ENCODE data around the gene F5. TPM values are rescaled to one million over a fixed set of nuclear protein-coding genes. Genes with fewer than 3 reads are reported as not detected.
A peak's percentile ranks its signal among the peaks of the same experiment; 100 is the strongest.

F5 gene
- total and polyA plus RNA-seq, 9 of the 15 experiments (the other 6 are each of a cell fraction or from before 2014, with no cell fraction given) = 0.03 to 0.13 TPM; not detected in 7

- TF ChIP-seq HNRNPL (IDR thresholded peaks at IDR 0.05; ENCODE audit: low read depth, low read length) = peak; percentile 52; the same call in 1 of the 2 replicates
- TF ChIP-seq PRPF4 (IDR thresholded peaks at IDR 0.05; ENCODE audit: insufficient read depth, low read depth, low read length, poor library complexity, severe bottlenecking) = no peak
- 0 out of 2 replicates have a peak, but pooled peaks have one; percentile 18 for TF ChIP-seq ZFPM2 (CRISPR knock-in tag; IDR thresholded peaks at IDR 0.05)
- peak in 1 of 2 experiments; percentile 73; a peak in 1 of 4 replicates for TF ChIP-seq ZNF318 (IDR thresholded peaks at IDR 0.05; ENCODE audit: borderline replicate concordance in 1 of 2, low read depth in 1 of 2)
- 0 out of 2 replicates have a peak, but pooled peaks have one; percentile 37 for TF ChIP-seq HDAC2 (IDR thresholded peaks at IDR 0.05)
- TF ChIP-seq ZNF175 (CRISPR knock-in tag; IDR thresholded peaks at IDR 0.05; ENCODE audit: low read depth) = no peak
- TF ChIP-seq UBTF (IDR thresholded peaks at IDR 0.05; ENCODE audit: borderline replicate concordance in 1 of 2, low read depth in 2 of 2, low read length in 2 of 2) = peak; percentile 52 to 82; a peak in 3 of 4 replicates
- TF ChIP-seq ZNF146 (CRISPR knock-in tag; IDR thresholded peaks at IDR 0.05; ENCODE audit: unreplicated experiment) = no peak
- peak; percentile 85; the same call in 1 of the 2 replicates for TF ChIP-seq ERF (CRISPR knock-in tag; IDR thresholded peaks at IDR 0.05)
- TF ChIP-seq NR2C1 (IDR thresholded peaks at IDR 0.05) = 0 out of 2 replicates have a peak, but pooled peaks have one; percentile 30
- TF ChIP-seq NR2C1 (tag; IDR thresholded peaks at IDR 0.05) = peak; percentile 17; the same call in 1 of the 2 replicates
- peak; percentile 74 for TF ChIP-seq GABPB1 (CRISPR knock-in tag; IDR thresholded peaks at IDR 0.05)
- peak; percentile 68; the same call in 1 of the 2 replicates for TF ChIP-seq ZBTB9 (CRISPR knock-in tag; IDR thresholded peaks at IDR 0.05)
Measured at GRCh38 chr1:169485431-169486280, 100.6 kb downstream of the F5 start, which contains the start of gene SLC19A2 (continued).
